HFF-Myc (cell line): ENCODE results near the gene NPC1L1.

Experiments used
- DNase-seq: peaks from one replicate; pipeline ENCODE4 v3.0.0-alpha.2; 2011; ENCODE audit warnings: low read depth; ENCODE audit errors: extremely low read depth
- H3K4me3 ChIP-seq: replicated peaks from 2 replicates; pipeline ENCODE4 v1.5.1; 2011; ENCODE audit warnings: low read depth, mild to moderate bottlenecking, control low read depth, low read length
- TF ChIP-seq, protein P1 (sequence below): IDR thresholded peaks from 2 replicates; pipeline ENCODE4 v1.5.1; 2012; ENCODE audit warnings: mild to moderate bottlenecking, low read depth, low read length, control low read depth; ENCODE audit errors: missing control alignments

NPC1L1 gene

DNA sequence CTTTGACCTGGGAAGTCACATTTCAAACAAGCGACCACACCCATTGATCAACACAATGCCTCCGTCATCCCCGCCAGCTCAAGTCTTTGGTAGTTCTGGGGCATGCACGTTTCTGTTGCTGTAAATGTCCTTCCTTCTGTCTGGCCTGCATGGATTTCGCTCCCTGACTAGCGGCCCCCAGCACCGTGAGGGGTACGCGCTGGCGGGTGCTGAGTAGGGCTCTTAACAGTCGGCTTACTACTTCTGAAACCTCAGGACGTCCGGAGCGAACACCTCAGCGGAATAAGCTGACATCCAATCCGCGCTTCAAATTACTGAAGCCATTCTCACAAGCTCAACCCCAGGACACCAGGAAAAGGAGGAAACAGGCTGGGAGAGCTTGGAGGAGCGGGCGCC, 51.2 kb downstream of the NPC1L1 start:
- TF ChIP-seq, protein P1, sequence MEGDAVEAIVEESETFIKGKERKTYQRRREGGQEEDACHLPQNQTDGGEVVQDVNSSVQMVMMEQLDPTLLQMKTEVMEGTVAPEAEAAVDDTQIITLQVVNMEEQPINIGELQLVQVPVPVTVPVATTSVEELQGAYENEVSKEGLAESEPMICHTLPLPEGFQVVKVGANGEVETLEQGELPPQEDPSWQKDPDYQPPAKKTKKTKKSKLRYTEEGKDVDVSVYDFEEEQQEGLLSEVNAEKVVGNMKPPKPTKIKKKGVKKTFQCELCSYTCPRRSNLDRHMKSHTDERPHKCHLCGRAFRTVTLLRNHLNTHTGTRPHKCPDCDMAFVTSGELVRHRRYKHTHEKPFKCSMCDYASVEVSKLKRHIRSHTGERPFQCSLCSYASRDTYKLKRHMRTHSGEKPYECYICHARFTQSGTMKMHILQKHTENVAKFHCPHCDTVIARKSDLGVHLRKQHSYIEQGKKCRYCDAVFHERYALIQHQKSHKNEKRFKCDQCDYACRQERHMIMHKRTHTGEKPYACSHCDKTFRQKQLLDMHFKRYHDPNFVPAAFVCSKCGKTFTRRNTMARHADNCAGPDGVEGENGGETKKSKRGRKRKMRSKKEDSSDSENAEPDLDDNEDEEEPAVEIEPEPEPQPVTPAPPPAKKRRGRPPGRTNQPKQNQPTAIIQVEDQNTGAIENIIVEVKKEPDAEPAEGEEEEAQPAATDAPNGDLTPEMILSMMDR: no peak
- peak overlapping the region; percentile 77 for H3K4me3 ChIP-seq
- DNase-seq: no peak

DNA sequence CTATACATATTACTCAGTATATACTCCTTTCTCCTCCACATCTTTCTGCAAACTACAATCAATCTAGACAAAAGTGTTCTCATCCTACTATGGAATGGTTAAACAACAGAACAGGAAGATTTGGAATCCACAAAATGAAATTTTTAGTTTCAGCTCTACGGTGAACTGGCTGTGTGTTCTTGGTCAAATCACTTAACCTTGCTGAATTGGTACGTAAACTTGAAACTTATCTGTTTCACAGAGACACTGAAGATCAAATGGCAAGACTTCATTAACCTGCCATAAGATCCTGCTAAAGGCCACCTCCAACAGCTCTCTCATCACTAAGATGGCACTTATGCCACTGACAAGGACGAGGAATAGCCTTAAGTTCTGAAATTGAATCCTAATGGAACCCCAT, 52.2 kb downstream of the NPC1L1 start:
- H3K4me3 ChIP-seq: peak overlapping the region; percentile 77
- no peak for DNase-seq
- TF ChIP-seq, protein P1: no peak

DNA sequence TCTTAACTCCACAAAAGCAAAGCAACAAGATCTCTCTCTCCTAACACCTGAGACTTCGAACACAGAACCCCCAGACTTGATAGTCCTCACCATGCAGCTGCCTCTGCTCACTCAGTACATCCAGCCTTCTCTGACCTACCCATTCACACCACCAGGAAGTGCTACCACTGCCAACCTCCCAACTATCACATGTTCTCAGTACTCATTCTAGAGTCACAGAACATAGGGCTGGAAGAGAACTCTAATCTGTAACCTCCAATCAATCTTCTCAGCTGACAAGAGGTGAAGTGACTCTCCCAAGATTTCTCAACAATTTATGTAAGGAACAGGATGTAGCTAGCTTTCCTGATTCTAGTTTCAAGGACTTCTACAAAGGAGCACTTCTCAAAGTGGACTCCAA, 54.4 kb downstream of the NPC1L1 start:
- H3K4me3 ChIP-seq: no peak overlapping the region
- DNase-seq: no peak
- TF ChIP-seq, protein P1: no peak

DNA sequence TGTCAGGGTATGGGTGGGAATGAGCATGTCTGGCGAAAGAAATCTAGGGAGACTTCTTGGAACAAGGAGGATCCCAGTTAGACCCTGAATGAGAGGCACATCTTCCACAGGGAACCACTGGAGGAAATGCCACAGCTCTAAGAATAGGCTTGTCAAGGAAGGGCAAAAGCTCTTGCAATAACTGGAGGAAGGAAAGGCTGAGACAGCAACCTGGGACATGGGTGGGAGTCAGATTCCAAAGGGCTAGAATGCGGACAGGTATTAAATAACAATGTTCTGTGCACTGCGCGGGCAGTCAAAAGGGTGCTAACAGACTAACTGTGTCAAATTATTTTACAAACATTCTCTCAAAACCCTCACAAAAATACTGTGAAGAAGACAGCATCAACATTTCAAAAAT, 55.1 kb downstream of the NPC1L1 start:
- H3K4me3 ChIP-seq: no peak overlapping the region
- TF ChIP-seq, protein P1: no peak
- no peak for DNase-seq

- no peak for DNase-seq
- TF ChIP-seq, protein P1: no peak
- no peak overlapping the region for H3K4me3 ChIP-seq
Observed at GRCh38 chr7:44484482-44485313, 56.4 kb downstream of the NPC1L1 start.

DNA sequence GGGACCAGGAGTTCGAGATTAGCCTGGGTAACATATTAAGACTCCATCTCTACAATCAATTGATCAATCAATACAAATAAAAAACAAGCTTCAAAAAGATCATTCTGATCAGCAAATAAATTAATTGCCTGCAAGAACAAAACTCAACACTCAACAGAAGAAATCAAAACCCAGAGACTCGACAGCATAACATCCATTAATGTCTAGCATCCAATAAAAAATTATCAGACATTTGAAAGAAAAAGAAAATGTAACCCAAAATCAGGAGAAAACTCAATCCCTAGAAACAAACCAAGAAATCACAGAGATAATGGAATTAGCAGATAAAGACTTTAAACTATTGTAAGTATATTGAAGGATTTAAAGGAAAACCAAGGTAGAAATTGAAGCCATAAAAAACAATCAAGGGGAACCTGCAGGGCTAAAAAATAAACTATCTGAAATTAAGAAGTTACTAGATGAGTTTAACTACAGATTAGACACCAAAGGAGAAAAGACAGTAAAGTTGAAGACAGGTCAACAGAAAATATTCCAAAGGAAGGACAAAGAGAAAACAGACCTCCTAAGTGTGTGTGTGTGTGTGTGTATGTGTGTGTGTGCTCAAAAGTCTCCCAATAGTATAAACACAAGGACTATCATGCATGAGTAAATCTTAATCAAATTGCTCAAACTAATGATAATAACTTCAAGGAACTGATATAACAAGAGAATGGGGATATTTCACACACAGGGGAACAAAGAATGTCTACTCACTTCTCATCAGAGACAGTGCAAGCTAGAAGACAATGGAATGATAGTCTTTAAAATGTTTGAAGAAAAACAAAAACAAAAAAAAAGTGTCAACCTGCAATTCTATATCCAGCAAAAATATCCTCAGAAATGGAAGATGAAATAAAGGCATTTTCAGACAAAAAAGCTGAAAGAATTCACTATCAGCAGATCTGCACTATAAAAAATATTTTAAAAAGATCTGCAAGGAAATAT, 58.3 kb downstream of the NPC1L1 start:
- TF ChIP-seq, protein P1: no peak
- no peak for DNase-seq
- H3K4me3 ChIP-seq: no peak overlapping the region
